NOMO-1 treated with dmso at 0.1 percent for 144 hours (cell line): ENCODE measurements around the gene GAS2L2.
"Not testable (repeated sequence)": the region's sequence is repeated elsewhere in the genome, so short reads cannot be mapped to it uniquely, and the experiment has no call there.

Experiments used
- DNase-seq: peaks from one replicate; lab custom pipeline; 2025; ENCODE audit not compliant: unreplicated experiment; lab: John Stamatoyannopoulos, UW

GAS2L2 gene

DNA sequence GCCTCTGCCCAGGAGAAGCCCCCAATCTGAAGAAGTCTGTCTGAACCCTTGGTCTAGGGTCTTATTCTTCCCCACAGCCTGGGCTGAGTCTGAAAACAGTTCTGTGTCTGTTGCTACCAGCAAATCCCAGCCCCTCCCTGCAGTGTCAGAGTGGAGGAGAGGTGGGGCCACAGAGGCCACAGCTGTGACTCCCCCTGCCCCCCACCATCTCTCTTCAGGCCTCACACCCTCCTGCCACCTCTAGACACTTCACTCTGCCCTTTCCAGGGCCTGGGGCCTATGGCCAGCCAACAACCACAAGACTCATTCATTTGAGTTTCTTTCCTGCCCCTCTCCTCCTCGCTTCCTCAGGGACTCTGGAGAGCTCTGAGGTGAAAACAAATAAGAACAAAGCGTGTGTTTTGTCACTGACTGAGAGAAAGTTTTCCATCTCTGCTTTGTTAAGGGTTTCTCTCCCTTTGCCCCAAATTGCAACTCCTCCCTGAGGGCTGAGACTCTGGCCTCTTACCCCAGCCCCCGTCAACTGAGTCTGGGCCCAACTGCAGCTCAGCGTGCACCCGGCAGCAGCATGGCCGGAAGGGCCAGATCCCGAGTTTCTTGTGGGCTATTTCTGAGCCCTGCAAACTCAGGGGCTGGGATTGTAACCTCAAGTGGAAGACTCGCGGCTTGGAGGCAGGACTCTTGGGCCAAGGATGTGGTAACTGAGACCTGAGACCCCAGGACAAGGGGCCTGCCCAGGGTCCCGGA, 20.8 kb upstream of the GAS2L2 start:
- DNase-seq, result no peak

DNA sequence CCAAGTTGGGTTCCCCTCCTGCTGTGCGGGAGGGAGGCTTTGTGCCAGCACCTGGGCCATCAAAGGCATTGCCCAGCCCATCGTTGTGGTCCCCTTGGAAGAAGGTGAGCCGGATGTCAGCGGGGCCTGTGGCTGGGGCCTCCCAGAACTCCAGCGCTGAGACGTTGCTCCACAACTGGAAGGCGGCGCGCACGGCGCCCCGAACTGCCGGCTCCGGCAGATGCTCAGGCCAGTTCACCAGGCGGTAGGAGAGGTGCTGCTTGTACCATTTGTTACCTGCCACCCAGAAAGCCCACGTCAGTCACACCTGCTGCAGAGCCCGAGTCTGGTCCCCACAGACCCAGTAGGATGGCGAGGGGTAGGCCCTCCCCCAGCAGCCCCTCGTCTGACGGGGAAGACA, 20.1 kb upstream of the GAS2L2 start:
- no peak for DNase-seq

DNA sequence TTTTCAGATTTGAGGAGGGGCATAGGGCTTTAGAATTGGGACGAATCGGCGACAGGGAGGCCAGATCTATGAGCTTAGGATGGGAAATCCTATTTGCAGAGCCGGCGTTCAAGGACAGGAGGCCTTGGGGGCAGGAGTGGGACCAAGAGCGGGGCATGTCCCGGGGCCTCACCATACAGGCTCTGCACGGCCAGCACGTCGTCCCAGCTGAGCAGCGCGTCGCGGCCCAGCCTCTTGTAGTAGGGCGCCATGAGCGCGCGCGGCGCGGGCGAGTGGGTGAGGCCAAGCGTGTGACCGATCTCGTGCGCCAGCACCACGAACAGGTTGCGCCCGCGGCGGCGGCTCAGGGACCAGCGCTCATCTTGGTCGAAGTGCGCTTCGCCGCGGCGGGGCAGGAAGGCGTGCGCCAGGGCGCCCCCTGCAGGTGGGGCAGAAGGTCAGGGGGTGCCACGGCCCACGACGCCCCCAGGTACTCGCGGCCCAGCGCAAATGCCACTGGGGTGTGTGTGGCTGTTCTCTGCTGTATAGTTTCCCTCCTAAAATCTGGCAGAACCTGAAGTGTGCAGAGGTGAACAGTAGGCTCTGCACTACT, 17.0 kb upstream of the GAS2L2 start:
- no peak for DNase-seq

DNA sequence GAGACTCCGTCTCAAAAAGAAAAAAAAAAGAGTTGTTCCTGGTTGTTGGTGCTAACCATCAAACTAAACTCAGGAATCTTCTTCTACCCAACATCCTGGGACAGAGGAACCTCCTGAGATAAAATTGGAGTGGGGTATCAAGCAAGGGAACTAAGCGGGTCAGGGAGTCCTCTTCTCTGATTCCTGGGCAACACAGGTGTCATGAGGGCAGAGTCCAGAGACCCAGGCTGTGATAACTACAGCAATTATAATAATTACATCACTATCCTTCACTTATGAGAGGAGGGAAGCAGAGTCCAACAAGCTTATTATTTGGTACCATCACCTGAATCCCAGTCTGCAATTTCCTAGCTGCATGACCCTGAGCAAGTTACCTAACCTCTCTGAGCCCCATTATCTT, 15.8 kb upstream of the GAS2L2 start:
- no peak for DNase-seq

DNA sequence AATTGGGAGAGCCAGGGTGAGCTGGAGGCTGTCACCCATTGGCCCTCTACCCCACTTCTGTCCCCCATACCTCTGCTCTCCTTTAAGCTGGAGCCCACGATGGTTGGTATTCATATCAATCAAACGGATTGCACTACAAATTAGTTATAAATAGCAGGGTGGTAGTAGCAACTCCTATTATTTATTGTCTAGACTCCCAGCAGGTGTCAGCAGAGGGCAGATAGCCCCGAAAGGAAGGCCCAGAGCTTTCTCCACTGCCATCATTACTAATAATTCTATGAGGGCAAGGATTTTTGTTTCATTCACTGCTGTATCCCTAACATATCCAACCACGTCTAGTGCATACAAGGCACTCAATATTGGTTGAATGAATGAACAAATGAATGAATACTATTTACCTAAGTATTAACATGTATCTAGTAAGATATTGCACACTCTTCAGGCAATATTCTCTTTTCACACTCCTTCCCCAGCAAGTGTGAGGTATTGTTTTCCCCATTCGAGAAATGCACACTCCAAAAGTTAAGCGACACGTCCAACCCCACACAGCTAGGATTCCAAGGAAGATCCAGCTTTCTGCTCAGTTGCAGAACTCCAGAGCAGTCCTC, 14.0 kb upstream of the GAS2L2 start:
- peak; percentile 22 for DNase-seq

DNA sequence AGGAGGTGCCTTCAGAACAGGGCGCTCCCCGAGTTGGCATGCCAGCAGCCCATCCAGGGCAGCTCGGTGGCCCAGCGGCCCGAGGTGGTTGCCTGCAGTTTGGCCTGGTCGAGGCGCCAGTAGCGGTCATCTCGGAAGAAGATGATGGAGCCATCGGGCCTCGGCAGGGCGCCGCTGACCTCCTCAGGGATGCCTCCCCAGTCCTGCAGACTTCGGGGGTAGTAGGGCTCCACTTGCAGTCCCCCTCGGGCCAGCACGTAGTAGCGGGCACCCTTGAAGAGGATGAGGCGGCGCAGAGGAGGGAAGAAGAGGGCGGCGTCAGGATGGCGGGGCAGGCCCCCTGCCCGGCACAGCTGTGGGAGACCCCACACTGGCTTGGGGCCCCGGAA, 13.4 kb upstream of the GAS2L2 start:
- DNase-seq, result no peak

DNA sequence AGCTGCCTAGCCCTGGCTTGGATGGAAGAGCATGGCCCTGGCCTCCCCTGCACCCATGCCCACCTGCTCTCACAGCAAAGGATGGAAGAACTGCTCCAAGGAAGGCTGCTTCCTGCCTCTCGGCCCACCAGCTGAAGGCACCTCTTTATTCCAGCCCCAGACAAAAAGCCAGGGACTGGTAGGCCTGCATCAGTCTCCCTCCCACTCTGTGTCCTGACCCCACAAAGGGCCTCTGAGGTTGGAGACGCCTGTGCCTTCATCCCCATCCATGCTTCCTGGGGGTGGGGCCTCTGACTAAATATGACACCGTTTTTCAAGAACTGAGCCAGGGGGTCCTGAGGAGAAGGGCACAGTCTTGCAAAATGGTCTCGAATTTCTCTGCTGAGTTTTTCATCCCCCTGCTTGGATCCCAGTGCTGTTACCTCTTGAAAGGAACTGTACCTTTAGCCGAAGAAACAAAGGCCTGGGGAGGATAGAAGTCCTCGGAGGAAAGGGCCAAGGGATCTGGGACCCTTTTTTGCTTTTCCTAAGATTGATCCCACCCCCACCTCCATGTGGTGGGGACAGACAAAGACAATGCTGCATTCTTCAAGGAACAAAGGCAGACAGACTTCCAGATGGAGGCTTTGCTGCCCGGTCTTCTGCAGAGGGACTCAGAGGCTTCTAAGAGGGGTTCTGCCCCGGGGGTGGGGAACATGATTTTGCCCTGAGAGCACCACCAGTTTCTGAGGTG, 12.9 kb upstream of the GAS2L2 start:
- no peak for DNase-seq

DNA sequence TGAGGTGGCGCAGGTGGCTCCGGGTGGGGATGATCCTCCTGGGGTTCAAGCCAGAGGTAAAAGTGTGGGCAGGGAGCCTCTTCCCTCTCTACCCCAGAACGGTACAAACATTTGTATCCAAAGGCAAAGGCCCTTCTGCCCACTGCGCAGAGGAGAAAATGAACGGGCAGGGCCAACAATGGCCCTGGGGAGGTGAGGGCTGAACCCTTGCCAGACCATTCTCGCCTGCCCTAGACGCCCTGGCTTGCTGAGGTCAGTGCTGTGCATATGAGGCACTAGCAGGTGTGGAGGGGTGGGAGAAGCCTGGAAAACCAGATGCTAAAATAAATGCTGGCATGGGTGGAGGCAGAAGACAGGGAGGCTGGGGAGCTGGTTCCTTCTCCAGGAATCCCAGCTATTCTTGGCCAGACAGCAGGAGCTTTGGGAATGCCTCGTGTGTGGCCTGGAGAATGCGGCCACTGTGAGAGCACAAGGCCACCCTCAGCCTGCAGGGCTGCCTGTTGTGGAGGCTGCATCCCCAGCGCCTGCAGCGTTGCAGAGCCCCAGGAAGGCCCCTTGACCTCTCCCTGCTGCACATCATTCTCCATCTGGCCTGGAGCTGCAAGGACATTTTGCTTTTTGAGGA, 12.2 kb upstream of the GAS2L2 start:
- DNase-seq, result no peak

DNA sequence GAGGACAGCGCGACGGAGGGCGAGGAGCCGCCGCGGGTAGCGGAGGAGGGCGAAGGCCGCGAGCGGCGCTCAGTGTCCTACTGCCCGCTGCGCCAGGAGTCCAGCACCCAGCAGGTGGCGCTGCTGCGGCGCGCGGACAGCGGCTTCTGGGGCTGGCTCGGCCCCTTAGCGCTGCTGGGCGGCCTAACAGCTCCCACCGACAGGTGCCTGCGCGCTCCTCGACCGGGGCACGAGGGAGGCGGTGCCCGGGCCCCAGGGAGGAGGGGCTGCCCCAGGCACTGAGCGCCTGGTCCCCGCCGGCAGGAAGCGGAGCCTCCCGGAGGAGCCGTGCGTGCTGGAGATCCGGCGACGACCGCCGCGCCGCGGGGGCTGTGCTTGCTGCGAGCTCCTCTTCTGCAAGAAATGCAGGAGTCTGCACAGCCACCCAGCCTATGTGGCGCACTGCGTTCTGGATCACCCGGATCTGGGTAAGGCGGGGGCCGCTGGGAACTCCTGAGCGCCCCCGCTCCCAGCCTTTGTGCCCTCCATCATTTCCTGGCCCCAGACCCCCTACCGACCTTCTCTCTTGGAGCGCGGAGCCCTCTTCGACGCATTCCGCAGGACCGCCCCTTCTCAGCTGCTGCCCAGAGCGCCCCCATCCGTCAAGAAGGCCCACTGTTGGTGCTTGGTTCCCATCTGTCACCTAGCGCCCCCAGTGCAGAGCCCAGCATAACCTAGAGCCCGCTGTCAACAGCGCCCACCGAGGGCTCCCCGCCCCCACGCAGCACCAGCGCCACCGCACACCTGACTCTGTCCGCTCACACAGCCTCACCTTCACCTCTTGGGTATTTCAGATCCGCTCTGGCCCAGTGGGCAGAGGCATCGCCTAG, 11.3 kb upstream of the GAS2L2 start:
- DNase-seq, result peak; percentile 83

DNA sequence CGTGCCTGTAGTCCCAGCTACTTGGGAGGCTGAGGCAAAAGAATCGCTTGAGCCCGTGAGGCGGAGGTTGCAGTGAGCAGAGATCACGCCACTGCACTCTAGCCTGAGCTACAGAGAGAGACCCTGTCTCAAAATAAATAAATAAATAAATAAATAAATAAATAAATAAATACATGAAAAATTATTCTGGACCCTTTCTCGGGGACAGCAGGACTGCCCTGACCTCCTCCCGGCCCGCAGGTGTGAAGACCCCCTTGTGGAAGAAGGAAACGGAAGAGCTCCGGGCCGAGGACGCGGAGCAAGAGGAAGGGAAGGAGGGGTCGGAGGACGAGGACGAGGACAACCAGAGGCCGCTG, 10.7 kb upstream of the GAS2L2 start:
- DNase-seq, result no peak

DNA sequence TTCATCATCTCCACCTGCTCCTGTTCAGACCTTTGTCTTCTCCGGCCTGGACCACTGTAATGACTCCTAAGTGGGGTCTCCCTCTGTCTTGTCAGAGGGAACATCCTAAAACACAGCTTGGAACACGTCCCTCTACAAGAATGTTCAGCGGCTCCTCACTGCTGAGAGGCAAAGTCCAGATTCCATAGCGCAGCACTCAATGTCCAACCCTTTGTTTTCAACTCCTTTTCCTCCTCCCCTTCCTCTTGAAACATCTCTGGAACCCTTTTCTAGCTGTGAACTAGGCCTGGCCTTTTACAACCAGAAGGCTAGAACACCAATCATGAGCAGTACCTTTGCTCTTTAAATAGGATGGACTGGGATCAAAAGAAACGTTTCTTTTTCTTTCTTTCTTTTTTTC, 8.6 kb upstream of the GAS2L2 start:
- no peak for DNase-seq

DNA sequence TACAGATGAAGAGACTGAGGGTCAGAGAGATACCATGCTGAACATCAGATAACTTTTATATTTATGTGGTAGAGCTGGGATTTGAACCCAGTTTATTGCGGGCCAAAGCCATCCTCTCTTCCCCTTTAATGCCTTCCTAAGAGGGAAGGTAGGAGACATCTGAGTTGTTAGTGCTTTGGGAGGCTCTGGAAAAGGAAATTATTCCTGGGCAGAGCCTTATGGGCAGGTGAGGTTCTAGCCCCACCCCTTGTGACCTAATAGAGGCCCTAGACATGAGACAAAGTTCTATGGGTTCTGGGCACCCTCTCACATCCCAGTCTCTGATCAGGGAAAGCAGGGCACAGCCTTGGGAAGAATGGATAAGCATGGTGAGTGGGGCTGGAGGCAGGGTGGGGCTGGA, 7.5 kb upstream of the GAS2L2 start, which contains the start of gene C17orf50:
Gene C17orf50, plus strand, starts transcription at position 301 of the 400 bp plus-strand sequence. Its CDS starts 55 bp downstream, at position 356.
- DNase-seq, result no peak

DNA sequence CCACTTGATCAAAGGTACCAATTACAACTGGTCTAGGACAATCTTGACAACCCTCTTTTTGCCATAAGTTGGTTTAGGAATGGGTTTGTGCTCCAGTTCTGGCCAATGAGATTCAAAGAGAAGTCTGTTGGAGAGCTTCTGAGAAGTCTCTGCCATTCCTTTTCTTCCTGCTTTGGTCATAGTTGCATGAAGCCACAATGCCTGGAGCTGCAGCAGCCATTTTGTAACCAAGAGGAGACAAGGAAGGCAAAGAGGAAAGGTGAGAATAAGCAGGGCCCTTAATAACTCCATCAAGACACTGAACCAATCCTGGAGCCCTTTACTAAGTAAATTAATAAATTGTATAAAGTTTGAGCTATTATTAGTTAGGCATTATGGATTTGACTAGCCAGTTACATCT, 4.2 kb upstream of the GAS2L2 start:
- DNase-seq, result no peak

DNA sequence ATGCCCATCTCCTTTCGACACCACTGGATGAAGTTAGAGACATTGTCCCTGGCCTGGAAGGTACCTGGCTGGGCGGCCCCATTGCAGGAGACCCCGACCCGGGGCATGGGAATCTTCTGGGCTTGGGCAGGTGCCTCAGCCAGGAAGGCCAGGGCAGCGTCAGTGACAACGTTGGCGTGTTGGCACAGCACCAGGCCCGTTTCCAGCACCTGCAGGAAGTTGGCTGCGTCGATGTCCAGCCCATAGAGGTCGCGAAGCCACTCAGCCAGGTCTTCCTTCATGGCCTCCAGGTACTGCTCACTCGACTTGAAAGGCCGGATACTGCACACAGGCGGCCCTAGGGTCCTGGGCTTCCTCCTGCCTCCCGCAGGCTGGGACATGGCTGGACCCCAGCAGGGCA, 568 bp downstream of the GAS2L2 start:
- no peak for DNase-seq

DNA sequence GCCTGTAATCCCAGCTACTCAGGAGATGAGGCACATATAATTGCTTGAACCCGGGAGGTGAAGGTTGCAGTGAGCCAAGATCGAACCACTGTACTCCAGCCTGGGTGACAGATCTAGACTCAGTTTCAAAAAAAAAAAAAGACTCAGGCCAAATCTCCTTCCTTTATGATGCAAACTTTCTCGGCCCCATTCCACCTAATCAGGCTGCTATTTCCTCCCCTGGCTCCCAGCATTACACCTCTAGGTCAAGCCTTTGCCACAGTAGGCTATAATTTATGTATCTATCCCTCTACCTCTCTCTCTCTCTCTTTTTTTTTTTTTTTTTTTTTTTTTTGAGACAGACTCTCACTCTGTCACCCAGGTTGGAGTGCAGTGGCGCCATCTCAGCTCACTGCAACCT, 1.5 kb downstream of the GAS2L2 start:
- DNase-seq, result not testable (repeated sequence)

DNA sequence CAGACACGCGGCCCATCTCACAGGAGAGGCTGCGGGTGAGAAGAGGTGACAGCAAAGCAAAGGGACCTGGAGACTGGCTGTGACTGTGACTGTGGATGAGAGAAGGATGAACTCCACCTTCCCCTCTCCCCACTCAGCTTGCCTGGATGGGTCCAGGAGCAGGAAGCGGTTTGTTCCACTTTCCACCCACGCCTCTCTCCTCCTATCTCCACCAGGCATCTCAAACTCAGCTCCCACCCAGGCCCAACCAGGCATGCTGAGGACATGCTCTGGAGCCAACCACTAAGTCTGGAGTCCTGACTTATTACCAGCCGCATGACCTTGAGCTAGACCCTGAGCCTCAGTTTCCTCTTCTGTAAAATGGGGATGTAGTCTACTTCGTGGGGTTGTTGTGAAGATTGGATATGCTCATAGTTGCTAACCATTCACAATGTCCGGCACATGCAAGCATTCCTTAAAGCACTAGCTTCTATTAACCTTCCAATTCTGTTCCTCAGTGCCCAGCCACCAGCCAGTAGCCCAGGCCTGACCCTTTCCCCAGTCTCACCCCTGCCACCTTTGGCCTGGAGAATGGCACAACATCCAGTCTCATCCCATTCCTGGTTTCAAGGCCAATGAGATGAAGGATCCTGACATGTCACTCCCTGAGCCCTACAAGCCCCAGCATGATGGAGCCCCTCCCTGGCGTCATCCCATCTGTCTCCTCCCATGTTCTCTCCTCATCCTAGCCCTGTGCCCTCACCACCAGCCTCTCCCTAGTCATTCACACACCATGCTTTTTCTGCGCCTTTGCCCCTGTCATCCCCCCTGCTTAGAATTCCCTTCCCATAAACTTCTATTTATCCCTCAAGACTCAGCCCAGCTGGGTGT, 2.3 kb downstream of the GAS2L2 start:
- DNase-seq, result no peak

DNA sequence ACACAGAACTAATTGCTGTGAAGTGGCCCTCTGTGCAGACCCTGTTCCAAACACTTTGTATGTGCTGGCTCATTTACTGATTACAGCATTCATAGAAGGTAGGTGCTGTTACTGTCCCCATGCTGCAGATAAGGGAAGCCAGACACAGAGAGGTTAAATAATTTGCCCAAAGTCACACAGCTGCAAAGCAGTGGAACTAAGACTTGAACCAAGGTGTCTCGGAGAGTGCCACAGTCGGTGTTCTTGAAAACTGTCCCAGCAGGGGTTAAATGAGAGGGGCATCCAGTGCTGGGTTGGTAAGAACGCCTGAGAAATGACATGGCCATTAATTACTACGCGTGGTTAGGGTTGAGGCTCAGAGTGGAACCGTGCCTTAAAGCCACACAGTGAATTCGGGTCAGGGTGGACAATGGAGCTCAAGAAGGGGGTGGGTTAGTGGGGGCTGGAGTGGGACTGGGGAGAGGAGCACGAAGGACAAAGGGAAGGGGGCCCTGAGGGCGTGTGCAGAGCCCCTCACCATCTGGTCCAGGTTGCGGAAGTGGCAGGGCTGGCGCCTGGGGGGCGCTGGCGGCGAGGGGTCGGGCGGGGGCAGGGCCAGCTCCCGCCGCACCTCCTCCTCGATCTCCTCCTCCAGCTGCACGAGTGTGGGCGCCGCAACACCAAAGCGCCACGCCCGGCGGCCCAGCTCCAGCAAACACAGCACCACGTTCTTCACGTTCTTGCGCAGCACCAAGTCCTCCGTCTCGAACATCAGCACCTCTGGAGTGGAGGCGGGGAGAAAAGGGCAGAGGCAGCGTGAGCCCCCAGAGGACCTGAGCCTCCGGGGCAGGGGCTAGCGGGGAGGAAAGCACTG, 3.3 kb downstream of the GAS2L2 start:
- DNase-seq, result no peak

DNA sequence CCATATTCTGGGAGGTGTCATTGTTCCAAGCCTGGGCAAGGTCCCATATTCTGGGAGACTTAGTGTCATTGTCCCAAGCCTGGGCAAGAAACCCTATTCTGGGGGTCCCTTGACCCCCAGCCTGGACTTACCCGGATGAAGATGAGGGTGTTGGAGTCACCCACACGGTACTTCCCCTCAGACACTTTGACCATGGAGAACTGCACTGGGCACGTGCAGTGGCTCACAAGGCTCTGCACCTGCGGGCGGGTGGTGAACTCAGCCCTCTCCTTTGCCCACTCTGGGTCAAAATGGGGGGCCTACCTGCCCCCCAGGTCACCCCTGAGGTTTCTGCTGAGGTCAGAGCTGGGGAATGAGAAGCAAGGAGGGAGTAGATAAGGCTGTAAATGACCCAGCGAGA, 4.1 kb downstream of the GAS2L2 start:
- DNase-seq, result no peak
